GM19397 (cell line): Measurements from ENCODE around the gene LRRC46.

ENCODE experiments used
- ATAC-seq: cut with Tn5 transposase; IDR thresholded peaks from one replicate; pipeline ENCODE4 v1.9.1; 2021; ENCODE audit warnings: mild to moderate bottlenecking, moderate library complexity; ENCODE audit not compliant: unreplicated experiment

The LRRC46 gene

GRCh38 chr17:47850692-47851573 lies 19.5 kb downstream of the LRRC46 start, which contains the start of gene SP6:
Gene SP6 (minus strand): TSS chr17:47851163. CDS start chr17:47848429, 2,734 bp downstream.
- no peak for ATAC-seq

GRCh38 chr17:47851764-47852112 lies 20.3 kb downstream of the LRRC46 start:
- no peak for ATAC-seq

GRCh38 chr17:47852113-47852949 lies 20.9 kb downstream of the LRRC46 start:
- ATAC-seq = no peak

GRCh38 chr17:47853616-47854015 lies 22.1 kb downstream of the LRRC46 start:
- no peak for ATAC-seq

GRCh38 chr17:47855737-47856136 lies 24.3 kb downstream of the LRRC46 start:
- no peak for ATAC-seq

GRCh38 chr17:47856830-47857229 lies 25.4 kb downstream of the LRRC46 start:
- no peak for ATAC-seq

GRCh38 chr17:47857551-47858455 lies 26.3 kb downstream of the LRRC46 start:
- ATAC-seq = no peak

- ATAC-seq = no peak
These were observed 28.9 kb downstream of the LRRC46 start for GRCh38 chr17:47860386-47860785.

- no peak for ATAC-seq
These were observed 31.4 kb downstream of the LRRC46 start for GRCh38 chr17:47862621-47863440.

- no peak for ATAC-seq
These were observed 33.3 kb downstream of the LRRC46 start for GRCh38 chr17:47864791-47865216.

- no peak for ATAC-seq
These were observed 35.5 kb downstream of the LRRC46 start for GRCh38 chr17:47866941-47867340.

- ATAC-seq = no peak
These were observed 36.5 kb downstream of the LRRC46 start for GRCh38 chr17:47867813-47868533.

- no peak for ATAC-seq
These were observed 37.6 kb downstream of the LRRC46 start for GRCh38 chr17:47869114-47869513.

GRCh38 chr17:47870056-47870455 lies 38.6 kb downstream of the LRRC46 start:
- ATAC-seq = no peak

- ATAC-seq = no peak
These were observed 39.6 kb downstream of the LRRC46 start for GRCh38 chr17:47871048-47871447.

GRCh38 chr17:47872019-47872650 lies 40.7 kb downstream of the LRRC46 start:
- ATAC-seq = no peak

GRCh38 chr17:47872651-47873161 lies 41.2 kb downstream of the LRRC46 start:
- ATAC-seq = no peak
